ENCODE measurements around the gene MRGPRD.

Gene MRGPRD

GRCh38 chr11:68968306-68969250, 12.2 kb downstream of the MRGPRD start:
- DNase-seq (ENCODE audit: low spot score): no peak

- DNase-seq (ENCODE audit: low spot score): no peak
These were observed 13.6 kb downstream of the MRGPRD start for GRCh38 chr11:68966894-68967780.

GRCh38 chr11:68965901-68966853, 14.6 kb downstream of the MRGPRD start:
- DNase-seq (ENCODE audit: low spot score): no peak

- peak; percentile 18 for DNase-seq (ENCODE audit: low spot score)
These were observed 17.0 kb downstream of the MRGPRD start for GRCh38 chr11:68963779-68964178.

- DNase-seq (ENCODE audit: low spot score): no peak
These were observed 18.1 kb downstream of the MRGPRD start for GRCh38 chr11:68962527-68963250.

- DNase-seq (ENCODE audit: low spot score): no peak
These were observed 19.5 kb downstream of the MRGPRD start for GRCh38 chr11:68961245-68961644.

GRCh38 chr11:68960294-68961071, 20.3 kb downstream of the MRGPRD start:
- DNase-seq (ENCODE audit: low spot score): no peak

GRCh38 chr11:68959465-68960293, 21.1 kb downstream of the MRGPRD start:
- no peak for DNase-seq (ENCODE audit: low spot score)

GRCh38 chr11:68958211-68958610, 22.6 kb downstream of the MRGPRD start:
- no peak for DNase-seq (ENCODE audit: low spot score)

GRCh38 chr11:68956547-68957254, 24.1 kb downstream of the MRGPRD start:
- no peak for DNase-seq (ENCODE audit: low spot score)

- peak; percentile 48 for DNase-seq (ENCODE audit: low spot score)
These were observed 24.6 kb downstream of the MRGPRD start for GRCh38 chr11:68956142-68956541.

GRCh38 chr11:68955607-68955958, 25.2 kb downstream of the MRGPRD start:
- no peak for DNase-seq (ENCODE audit: low spot score)

GRCh38 chr11:68954836-68955606, 25.8 kb downstream of the MRGPRD start:
- DNase-seq (ENCODE audit: low spot score): no peak

GRCh38 chr11:68950762-68951161, 30.0 kb downstream of the MRGPRD start:
- DNase-seq (ENCODE audit: low spot score): no peak

- DNase-seq (ENCODE audit: low spot score): no peak
These were observed 30.5 kb downstream of the MRGPRD start for GRCh38 chr11:68950270-68950669.

GRCh38 chr11:68948935-68949334, 31.9 kb downstream of the MRGPRD start:
- no peak for DNase-seq (ENCODE audit: low spot score)

GRCh38 chr11:68948496-68948895, 32.3 kb downstream of the MRGPRD start:
- no peak for DNase-seq (ENCODE audit: low spot score)

GRCh38 chr11:68947151-68947550, 33.6 kb downstream of the MRGPRD start:
- no peak for DNase-seq (ENCODE audit: low spot score)

Data from AG08396 (cell line).